ENCODE results near the gene GDF2. TPM values are rescaled to one million over a fixed set of nuclear protein-coding genes. Genes with fewer than 3 reads are reported as not detected.

Gene GDF2
- polyA plus RNA-seq, 1 experiment, result not detected

DNA sequence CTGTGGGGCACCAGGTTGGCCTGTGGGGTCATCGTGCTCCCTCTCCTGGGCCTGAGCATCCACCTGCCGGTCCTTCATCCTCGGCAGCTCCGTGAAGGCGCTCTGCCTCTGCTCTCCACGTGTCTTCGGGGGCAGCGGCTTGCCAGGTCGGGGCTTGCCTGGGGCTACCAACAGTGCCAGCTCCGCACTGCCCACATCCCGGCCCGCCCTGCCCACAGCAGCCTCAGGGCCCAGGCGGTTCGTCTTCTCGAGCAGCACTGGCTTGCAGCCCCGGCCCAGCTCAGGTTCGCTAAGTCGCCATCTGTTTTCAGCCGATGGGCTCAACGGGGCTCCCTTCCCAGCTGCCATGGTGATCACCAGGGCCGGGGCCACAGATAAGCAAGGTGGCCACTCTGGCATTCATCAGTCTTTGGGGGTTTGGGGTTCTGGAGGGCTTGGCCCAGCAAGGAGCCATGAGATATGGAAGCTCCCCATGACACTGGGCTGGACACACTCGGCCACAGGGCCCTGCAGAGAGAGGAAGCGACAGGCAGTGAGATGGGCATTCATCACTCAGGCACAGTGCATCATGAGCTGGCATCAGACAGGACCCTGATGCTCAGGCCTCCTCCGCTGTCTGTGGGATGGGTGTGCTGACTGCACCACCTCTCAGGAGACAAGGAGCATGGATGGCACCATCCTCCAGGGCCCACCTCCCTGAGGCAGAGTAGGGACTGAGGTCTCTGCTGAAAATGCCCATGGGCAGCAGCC, 46.4 kb downstream of the GDF2 start:
- no peaks in the 10 kb centered on the region for H3K36me3 ChIP-seq (ENCODE audit: control insufficient read depth, insufficient read depth, low read length)
- ChIA-PET CTCF (no interaction called here), POLR2A (interaction anchor here (0.6 kb wide), 1 partner anchor 231 kb away, joined by 3 read pairs; no protein-coding TSS in a partner anchor)
- TF ChIP-seq, protein P1, sequence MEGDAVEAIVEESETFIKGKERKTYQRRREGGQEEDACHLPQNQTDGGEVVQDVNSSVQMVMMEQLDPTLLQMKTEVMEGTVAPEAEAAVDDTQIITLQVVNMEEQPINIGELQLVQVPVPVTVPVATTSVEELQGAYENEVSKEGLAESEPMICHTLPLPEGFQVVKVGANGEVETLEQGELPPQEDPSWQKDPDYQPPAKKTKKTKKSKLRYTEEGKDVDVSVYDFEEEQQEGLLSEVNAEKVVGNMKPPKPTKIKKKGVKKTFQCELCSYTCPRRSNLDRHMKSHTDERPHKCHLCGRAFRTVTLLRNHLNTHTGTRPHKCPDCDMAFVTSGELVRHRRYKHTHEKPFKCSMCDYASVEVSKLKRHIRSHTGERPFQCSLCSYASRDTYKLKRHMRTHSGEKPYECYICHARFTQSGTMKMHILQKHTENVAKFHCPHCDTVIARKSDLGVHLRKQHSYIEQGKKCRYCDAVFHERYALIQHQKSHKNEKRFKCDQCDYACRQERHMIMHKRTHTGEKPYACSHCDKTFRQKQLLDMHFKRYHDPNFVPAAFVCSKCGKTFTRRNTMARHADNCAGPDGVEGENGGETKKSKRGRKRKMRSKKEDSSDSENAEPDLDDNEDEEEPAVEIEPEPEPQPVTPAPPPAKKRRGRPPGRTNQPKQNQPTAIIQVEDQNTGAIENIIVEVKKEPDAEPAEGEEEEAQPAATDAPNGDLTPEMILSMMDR (IDR thresholded peaks at IDR 0.05; ENCODE audit: insufficient read depth, low read depth, low read length), result no peak
- DNase-seq (ENCODE audit: low read depth), result no peak
- H3K27me3 ChIP-seq (ENCODE audit: control insufficient read depth, insufficient read depth, low read length), result peaks cover 3% of the 10 kb centered on the region
- no peak overlapping the region for H3K4me3 ChIP-seq (ENCODE audit: low read depth, low read length)

DNA sequence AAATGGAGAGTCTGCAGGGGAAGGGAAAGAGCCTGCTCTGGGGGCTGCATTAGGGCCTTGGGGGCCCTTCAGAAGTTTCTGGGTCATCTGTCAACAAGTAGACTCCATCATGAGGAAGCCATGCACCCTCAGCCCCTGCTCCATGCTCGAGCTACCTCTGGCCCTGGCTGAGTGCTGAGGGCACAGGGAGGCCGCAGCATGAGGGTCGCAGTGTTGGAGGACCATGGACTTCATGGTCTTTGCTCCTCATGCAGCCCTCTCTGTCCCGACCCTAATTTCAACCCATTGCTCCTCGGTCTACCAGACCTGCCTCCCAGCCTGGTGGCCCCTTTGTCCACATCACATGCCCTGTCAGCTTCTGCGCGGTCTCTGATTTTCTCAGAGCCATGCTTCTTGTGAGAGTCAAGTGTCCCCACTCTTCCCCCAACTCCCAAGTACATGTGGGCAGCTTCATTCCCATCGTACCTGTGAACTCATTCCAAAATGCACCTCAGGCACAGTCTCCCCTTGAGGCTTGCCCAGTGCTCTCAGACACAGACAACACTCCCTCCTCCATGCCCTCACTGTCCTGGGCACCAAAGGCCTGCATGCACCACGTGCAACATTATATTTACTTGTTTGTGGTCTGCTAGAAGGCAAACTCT, 47.1 kb downstream of the GDF2 start:
- Histone ChIP-seq H3K36me3 (ENCODE audit: control insufficient read depth, insufficient read depth, low read length) (no peaks in the 10 kb centered on the region), H3K4me3 (ENCODE audit: low read depth, low read length) (no peak overlapping the region), H3K27me3 (ENCODE audit: control insufficient read depth, insufficient read depth, low read length) (peaks cover 3% of the 10 kb centered on the region)
- CTCF ChIA-PET, result interaction anchor here (2.8 kb wide), 1 partner anchor 8 kb away, joined by 9 read pairs; no protein-coding TSS in a partner anchor
- POLR2A ChIA-PET, result no interaction called here
- DNase-seq (ENCODE audit: low read depth), result no peak
- TF ChIP-seq, protein P1 (IDR thresholded peaks at IDR 0.05; ENCODE audit: insufficient read depth, low read depth, low read length), result no peak

DNA sequence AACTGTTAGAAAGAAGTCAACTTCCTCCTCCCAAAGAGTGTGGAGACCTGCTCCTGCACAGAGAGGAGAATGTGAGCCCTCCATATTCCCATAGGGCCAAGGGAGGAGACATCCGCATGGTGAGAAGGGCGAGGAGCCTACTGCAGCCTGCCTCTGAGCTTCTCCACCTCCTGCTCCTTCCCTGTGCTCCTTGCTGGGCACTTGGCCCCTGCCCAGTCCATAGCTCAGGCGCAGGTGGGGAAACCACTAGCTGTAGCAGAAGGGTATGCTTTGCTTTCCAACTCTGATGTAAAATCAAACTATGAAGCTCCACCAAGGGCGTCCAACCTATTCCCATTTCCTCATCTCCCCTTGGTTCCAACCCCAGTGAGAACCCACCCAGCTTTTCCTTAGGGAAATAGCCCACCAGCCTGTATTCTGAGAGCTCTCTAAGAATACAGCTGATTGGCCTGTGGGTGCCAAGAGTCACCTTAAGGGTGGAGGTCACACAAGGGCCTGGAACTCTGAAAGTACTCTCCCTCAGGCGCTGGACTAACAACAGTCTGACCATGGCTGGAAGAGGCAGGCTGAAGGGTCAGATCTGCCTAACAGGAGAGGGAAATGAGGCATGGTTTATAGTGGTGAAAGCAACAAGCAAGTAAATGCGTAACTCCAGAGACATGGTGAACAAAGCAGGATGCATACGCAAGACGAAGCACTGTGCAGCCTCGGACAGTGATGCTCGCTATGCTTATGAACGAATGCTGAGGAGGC, 47.9 kb downstream of the GDF2 start:
- DNase-seq (ENCODE audit: low read depth), result no peak
- H3K4me3 ChIP-seq (ENCODE audit: low read depth, low read length), result no peak overlapping the region
- H3K36me3 ChIP-seq (ENCODE audit: control insufficient read depth, insufficient read depth, low read length), result no peaks in the 10 kb centered on the region
- TF ChIP-seq, protein P1 (IDR thresholded peaks at IDR 0.05; ENCODE audit: insufficient read depth, low read depth, low read length), result no peak
- POLR2A ChIA-PET, result no interaction called here
- CTCF ChIA-PET, result interaction anchor here (1.0 to 2.8 kb wide), 3 partner anchors 8 to 30 kb away, joined by 3 to 9 read pairs (median 5); no protein-coding TSS in a partner anchor
- H3K27me3 ChIP-seq (ENCODE audit: control insufficient read depth, insufficient read depth, low read length), result peaks cover 3% of the 10 kb centered on the region

DNA sequence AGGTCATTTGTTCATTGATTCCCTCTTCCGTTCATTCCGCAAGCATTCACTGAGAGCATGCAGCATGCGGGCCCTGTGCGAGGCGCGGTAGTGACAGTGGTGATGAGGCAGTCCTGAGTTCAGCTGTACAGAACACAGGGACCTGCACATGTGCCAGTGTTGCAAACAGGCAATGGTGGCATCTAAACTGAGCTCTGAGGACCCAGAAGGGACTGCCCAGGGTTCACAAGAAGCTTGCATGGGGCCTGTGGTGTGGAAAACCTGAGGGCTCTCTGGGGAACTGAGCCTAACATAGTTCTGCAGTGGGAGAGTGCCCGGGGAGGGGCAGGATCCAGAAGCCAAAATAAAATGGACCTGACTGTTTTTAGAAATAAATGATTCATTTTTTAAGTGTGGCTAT, 48.6 kb downstream of the GDF2 start:
- Histone ChIP-seq H3K27me3 (ENCODE audit: control insufficient read depth, insufficient read depth, low read length) (peaks cover 5% of the 10 kb centered on the region), H3K4me3 (ENCODE audit: low read depth, low read length) (no peak overlapping the region), H3K36me3 (ENCODE audit: control insufficient read depth, insufficient read depth, low read length) (no peaks in the 10 kb centered on the region)
- TF ChIP-seq, protein P1 (IDR thresholded peaks at IDR 0.05; ENCODE audit: insufficient read depth, low read depth, low read length), result no peak
- ChIA-PET CTCF (interaction anchor here (1.0 to 2.8 kb wide), 3 partner anchors 8 to 30 kb away, joined by 3 to 9 read pairs (median 5); no protein-coding TSS in a partner anchor), POLR2A (no interaction called here)
- DNase-seq (ENCODE audit: low read depth), result no peak

Data from BJ (cell line).